DND-41 (cell line): ENCODE results near the gene NTNG2.

ENCODE experiments used
- EZH2 ChIP-seq: IDR thresholded peaks from 3 replicates; pipeline ENCODE4 v1.6.1; 2012; ENCODE audit warnings: borderline replicate concordance, low read depth, mild to moderate bottlenecking, moderate library complexity, low read length, inconsistent platforms; ENCODE audit not compliant: severe bottlenecking
- TF ChIP-seq, protein P1 (sequence below): IDR thresholded peaks from 2 replicates; pipeline ENCODE4 v1.5.1; 2012; ENCODE audit warnings: borderline replicate concordance, low read length, moderate library complexity, mild to moderate bottlenecking; ENCODE audit not compliant: poor library complexity, severe bottlenecking; ENCODE audit errors: extremely low read depth

DNA sequence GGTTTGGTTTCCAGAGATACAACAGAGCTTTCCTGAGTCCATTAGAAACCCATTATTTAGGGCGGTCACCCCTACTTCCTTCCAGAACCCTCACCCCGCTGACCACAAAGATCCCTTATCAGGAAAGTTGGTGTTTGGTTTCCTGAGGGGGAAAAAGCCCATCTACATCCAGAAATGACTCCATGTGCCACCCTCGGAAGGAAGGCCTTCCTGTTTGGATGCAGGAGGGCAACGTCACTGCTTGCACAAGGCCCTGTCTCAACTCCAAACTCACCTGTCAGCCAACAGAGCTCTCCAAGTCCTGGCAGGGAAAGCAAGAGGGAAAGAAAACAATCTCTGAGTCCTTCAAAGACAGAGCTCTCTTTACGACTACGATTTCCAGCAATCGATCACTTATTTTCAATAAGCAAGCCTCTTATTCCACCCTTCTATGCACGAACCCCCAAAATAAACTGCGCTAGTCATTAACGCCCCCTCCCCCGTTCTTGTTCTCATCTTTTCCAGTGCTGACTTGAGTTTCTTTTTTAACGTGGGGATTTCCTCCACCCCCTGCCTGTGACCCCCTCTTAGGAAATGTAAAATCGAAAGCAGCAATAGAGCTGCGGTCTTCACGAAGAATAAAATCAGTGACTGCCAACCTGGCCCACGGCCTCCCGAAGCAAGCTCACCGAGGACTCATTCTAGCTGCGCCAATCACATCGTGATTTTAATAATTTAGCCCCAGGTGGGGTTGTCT is 35.7 kb upstream of the NTNG2 start:
- TF ChIP-seq, protein P1, sequence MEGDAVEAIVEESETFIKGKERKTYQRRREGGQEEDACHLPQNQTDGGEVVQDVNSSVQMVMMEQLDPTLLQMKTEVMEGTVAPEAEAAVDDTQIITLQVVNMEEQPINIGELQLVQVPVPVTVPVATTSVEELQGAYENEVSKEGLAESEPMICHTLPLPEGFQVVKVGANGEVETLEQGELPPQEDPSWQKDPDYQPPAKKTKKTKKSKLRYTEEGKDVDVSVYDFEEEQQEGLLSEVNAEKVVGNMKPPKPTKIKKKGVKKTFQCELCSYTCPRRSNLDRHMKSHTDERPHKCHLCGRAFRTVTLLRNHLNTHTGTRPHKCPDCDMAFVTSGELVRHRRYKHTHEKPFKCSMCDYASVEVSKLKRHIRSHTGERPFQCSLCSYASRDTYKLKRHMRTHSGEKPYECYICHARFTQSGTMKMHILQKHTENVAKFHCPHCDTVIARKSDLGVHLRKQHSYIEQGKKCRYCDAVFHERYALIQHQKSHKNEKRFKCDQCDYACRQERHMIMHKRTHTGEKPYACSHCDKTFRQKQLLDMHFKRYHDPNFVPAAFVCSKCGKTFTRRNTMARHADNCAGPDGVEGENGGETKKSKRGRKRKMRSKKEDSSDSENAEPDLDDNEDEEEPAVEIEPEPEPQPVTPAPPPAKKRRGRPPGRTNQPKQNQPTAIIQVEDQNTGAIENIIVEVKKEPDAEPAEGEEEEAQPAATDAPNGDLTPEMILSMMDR: no peak
- no peak for TF ChIP-seq EZH2
